Fibroblast of peridontal ligament (primary cell): ENCODE results near the gene CAST.
"Not testable (repeated sequence)": the region's sequence is repeated elsewhere in the genome, so short reads cannot be mapped to it uniquely, and the experiment has no call there.

Experiments
- DNase-seq: peaks from one replicate; pipeline ENCODE4 v3.0.0-alpha.2; 2010; ENCODE audit errors: extremely low read depth

CAST gene, protein sequence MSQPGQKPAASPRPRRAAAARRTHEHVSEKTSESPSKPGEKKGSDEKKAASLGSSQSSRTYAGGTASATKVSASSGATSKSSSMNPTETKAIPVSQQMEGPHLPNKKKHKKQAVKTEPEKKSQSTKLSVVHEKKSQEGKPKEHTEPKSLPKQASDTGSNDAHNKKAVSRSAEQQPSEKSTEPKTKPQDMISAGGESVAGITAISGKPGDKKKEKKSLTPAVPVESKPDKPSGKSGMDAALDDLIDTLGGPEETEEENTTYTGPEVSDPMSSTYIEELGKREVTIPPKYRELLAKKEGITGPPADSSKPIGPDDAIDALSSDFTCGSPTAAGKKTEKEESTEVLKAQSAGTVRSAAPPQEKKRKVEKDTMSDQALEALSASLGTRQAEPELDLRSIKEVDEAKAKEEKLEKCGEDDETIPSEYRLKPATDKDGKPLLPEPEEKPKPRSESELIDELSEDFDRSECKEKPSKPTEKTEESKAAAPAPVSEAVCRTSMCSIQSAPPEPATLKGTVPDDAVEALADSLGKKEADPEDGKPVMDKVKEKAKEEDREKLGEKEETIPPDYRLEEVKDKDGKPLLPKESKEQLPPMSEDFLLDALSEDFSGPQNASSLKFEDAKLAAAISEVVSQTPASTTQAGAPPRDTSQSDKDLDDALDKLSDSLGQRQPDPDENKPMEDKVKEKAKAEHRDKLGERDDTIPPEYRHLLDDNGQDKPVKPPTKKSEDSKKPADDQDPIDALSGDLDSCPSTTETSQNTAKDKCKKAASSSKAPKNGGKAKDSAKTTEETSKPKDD

DNA sequence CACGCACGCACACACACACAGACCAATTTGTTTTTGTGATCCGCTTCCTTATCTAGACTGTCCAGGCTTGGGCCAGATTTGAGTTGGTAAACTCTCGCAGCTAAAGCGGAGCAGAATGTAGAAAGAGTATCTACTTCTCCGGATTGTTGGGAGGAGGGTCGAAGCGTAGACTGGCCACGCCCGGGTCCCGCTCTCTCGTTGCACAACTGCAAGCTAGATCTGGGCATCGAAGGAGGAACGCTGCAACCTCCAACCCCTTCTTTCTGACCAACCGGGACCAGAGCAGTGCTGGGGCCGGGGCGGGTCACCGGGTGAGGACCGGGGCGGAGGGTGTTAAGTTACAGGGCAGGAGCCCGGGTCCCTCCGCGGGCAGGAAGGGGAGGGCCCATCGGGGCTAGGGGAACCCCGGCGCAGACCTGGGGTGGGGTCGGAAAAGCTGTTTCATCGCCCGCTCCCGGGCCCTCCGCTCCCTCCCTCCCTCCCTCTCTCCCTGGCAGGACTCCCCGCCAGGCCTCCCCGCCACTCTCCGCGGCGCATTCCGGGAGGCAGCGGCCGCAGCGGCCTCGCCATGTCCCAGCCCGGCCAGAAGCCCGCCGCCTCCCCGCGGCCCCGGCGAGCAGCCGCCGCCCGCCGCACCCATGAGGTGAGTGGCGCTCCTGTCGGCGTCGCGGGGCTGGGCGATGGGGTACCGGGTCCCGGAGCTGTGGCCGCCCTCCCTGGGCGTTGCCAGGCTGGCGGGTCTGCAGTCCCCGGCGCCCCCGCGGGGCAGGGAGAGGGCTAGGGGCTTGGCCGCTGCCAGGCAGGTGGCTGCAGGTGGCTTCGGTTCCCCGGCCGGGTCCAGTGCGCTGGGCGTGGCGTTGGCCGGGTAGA lies at the start of gene CAST:
Gene CAST, plus strand, starts transcription at position 522 of the 870 bp plus-strand sequence. Its CDS starts 47 bp downstream, at position 569.
- DNase-seq: peak; percentile 94

DNA sequence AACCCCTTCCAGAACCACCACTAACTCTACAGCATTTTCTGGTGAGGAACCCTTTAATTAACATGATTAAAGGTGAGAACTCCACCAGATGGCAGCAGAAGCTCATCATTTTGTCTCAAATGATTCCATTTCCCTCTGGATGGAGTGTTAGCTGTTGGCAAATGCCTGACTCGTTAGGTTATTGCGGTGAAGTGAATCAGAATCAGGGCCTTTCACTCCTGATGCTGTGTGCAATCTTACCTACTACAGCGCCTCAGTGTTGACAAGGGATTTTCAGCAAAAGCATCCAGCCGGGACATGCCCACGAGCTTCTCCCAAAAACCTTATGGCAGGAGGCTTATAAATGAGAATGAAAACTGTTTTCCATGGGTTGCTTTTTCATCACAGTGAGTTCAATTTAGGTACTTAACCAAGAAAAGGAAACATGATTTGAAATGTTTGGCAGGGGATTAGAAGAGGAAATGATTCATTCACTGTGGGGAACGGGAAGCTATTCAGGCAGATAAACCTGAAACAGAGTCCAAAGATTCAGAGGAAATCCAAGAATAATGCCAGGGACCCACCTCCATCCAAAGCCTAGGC lies 48.0 kb upstream of the CAST start:
- peak; percentile 96 for DNase-seq

DNA sequence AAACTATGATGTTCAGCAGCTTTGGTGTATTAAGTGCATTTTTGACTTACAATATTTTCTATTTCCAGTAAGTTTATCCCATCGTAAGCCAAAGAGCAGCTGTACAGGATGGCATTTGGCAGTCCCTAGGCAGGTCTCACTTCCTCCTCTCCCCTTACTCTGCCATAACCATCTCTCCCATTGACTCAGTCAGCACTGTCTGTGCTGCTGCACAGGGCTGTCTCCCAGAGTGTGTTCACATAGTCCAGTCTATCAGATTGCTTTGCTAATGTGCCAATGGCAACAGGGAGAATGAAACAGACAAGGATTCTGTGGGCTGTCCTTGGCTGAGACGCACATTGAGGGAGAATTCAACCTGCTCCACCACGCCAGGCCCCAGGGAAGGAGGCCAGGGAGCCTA lies 47.0 kb upstream of the CAST start:
- DNase-seq: no peak

DNA sequence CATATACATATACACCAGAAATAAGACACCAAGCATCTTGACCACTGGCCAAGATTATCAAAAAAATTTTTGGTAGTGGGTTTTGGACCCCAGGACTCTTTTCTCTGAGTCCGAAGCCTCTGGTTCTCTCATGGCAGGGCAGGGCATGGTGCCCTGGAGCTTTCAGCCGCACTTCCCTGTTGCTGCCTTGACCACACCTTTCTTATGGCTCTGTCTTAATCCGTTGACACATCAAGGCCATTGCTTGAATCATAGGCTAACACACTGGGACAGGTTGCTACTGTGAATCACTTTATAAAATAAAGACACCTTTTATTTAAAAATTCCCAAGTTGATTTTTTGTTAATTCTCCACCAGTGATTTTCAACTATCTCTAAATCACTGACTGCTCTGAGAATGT lies 45.4 kb upstream of the CAST start:
- no peak for DNase-seq

DNA sequence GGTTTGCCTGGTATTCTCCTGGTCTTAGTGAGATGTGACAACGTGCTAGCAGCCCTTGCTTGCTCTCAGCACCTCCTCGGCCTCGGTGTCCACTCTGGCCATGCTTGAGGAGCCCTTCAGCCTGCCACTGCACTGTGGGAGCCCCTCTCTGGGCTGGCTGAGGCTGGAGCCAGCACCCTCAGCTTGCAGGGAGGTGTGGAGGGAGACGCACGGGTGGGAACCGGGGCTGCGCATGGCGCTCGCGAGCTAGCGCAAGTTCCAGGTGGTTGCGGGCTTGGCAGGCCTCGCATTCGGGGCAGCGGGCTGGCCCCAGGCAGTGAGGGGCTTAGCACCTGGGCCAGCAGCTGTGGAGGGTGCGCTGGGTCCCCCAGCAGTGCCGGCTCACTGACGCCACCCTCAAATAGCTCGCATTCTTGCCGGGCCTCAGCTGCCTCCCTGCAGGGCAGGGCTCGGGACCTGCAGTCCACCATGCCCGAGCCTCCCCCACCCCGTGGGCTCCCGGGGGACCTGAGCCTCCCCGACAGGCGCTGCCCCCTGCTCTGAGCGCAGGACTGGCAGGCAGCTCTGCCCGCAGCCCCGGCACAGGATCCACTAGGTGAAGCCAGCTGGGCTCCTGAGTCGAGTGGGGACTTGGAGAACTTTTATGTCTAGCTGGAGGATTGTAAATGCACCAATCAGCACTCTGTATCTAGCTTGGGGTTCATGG lies 43.7 kb upstream of the CAST start:
- not testable (repeated sequence) for DNase-seq

DNA sequence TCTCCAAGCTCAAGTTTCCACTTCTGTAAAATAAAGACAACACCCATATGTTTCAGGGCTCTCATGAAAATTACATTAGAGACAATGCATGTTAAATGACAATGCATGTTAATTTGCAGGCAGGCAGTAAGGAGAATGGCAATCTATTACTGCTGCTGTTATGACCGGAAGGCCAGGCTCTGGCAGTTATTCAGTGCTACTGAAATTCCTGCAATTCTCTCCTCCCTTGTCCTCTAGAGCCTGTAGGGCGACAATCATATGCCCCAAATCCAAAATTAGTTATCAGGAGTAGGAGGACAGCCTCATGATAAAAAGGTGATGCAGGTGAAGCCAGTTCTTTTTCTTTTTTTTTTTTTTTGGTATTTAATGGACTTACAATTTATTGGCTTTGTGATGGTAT lies 42.2 kb upstream of the CAST start:
- DNase-seq: no peak

DNA sequence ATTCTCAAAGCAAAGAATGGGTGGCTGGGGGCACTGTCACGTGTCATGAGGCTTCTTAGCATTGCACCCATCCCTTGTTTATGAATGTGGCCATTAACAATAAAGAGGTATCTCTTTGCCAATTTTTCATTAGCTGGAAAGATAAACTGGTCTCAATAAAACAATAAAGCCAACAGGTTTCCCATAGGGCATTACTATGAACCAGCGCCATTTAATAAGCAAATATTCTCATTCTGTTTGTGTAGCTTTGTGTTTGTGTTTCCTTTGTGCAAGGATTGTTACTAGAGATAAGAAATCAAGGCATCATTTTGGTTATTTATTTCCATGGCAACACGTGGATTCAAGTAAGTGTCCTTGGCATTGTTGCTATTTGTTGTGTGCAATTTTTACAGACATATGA lies 37.6 kb upstream of the CAST start:
- DNase-seq: no peak

DNA sequence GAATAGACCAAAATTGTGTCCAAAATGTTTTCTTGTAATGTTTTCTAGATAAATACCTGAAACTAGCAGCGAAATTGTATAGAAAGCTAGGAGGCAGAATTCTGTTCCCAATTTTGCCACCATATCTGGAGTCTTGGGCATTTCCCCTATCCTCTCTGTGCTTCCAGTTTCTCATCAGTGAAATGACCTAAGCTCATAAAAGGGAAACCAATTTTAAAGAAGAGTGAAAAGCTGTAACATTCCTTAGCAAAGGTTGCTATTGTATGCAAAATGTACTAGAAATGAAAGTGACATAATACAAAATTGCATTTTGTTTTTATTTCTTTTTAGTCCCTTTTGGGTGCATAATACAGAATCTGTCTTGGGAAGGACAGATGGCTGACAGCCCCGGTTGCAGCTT lies 36.8 kb upstream of the CAST start:
- no peak for DNase-seq

DNA sequence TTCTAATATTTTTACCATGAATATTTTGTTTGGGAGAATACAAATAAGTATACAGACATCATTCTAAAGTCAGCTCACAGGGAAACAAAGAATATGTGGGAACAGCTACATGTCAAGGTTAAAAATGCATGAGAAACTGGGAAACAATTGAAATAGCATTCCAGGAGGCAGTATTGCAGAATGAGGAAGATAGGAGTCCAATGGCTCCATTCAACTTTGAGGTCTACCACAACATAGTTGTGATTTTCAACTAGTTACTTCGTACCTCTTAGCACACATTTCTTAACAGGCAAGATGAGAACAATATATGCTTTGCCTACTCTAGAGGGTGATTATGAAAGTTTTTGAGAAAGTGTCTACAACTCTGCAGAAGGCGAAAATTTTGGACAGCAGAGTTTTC lies 35.2 kb upstream of the CAST start:
- peak; percentile 92 for DNase-seq

DNA sequence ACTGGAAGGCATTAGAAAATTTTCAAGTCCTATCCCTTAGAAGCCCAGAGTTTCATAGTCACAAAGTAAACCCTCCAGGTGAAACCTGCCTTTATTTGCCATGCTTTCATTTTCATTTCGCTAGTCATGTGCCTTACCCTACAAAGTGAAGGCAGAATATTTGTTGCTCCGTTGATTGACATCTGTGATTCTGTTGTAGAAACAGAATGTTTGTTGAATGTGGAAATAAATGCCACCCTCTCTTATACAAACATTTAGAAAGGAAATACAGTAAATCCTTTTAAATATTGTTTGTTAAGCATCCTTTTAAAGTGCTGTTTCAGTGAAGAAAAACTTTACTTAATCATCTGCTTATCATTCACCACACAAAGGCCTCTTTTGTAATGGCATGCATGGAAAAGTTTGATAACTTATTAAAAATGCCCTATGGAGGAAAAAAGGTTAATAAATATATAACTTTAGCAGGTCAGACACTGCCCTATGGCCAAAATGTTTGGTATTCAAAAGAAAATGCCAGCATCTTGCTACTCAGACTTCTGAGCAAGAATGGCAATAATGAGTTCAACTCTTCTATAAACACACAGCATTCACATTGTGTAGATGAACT lies 34.3 kb upstream of the CAST start:
- no peak for DNase-seq

DNA sequence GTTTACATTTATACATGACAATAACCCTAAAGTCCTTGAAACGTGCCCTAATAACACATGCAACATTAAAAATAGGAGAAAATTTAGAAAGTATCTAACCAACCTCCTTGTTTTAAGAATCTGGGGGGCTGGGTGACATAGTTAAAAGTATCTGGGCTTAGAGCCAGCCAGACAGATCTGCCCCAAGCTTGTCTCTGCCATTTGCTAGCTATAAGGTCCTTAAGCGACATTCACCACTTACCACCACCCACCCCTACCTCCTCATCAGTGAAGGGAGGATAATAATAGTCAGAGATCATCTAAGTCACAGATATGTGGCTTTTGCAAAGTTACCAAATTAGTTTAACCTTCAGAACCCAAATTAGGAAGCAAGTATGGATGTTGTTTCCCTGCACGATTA lies 33.8 kb upstream of the CAST start:
- DNase-seq: no peak

DNA sequence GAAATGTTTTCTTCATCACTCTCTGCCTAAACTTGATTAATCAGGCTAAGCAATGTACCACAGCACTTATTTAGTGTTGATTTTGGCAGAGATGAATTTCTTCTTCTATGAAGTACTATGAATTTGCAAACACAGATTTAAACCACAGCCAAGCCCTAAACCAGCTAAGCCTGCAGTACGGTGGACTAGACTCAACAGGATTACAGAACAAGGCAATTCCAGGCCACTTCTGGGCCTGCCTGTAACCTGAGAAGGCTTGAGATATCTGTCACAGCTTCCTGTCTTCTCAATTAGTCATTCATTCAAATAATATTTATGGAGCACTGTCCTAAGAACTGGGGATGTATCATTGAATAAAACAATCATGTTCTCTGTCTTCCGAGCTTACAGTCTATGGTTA lies 32.4 kb upstream of the CAST start:
- peak; percentile 80 for DNase-seq

DNA sequence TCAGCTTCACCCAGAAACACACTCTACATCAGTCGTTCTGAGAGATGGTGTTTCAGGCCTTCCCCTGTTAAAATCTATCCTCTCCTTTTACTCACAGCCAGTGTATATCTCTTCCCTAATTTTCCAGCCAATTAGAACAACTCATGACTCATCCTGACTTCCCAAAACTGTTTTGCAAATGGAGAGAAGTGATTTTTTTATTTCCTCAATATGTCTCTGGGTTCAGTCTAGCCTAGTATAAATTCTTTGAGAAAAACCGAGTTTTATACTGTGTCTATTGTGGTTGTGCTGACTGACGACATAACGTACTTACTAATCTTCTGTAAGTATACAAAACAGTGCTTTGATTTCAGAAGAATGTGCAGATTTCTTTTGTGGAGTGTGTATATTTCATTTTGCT lies 28.4 kb upstream of the CAST start:
- DNase-seq: peak; percentile 81

DNA sequence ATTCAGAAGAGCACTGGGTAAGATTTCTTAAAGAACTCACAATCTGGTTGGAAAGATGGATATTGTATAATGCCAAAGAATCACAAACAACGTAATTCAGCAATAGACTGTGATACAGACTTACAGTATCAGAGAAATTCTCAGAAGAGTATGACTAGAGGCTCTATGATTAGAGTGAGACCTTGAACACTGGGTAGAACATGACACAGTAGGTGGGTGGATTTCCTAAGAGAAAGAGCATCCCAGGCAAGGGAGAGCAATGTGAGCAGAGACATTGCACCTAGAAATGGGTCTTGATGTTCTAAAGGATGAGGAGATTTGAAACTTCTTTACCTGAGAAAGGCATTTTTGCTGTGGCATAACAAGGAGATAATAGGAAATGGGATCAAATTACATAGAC lies 27.3 kb upstream of the CAST start:
- no peak for DNase-seq

DNA sequence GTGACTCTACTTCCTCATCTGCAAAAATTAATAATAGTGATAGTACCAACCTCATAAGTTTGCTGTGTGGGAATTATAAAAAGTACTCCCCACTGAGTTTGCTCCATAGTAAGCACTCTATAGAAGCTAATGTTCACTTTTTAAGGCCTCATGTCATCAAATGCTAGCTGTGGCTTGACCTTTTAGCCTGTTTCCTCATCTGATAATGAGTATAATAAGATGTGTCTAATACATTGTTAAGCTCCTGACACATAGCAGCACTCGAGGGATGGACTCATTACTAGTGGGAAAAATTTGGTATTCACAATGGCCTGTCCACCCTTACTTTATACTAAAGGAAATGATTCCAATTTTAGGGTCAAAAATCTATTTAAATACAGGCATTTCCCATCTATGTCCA lies 26.1 kb upstream of the CAST start:
- DNase-seq: no peak

DNA sequence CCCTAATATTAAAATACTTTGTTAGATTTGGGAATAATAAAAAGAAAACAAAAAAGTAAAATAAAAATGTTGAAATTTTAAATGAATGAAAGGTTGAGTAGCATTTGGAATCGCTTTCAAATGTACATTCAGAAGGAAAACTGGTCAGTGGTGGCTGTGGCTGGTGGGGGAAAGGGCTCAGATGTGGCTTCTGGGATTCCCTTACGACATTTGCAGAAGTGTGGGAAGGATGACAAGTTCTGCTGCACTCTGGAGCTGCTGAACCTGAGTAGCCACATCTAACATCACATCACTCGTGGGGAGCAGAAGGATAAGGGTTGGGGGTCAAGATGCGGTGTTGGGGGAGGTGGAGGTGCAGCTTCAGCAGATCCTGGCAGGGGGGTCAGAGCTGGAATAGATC lies 25.6 kb upstream of the CAST start:
- DNase-seq: no peak

DNA sequence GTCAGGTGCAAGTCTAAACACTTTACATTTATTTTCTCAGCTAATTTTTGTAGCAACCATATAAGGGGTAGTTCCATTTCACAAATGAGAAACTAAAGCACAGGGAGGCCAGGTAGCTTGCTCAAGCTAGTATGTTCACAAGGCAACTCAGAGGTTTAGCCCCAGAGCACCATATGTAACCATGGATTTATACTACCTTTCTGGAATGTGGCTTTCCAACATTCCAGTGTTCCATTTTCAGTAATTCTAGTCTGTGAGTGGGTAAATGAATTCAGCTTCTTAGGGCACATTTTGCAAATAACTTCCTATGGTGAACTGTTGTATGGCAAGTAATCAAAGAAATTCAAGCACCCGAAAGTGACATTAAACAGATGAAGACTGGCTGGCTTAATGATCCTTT lies 25.0 kb upstream of the CAST start:
- no peak for DNase-seq

DNA sequence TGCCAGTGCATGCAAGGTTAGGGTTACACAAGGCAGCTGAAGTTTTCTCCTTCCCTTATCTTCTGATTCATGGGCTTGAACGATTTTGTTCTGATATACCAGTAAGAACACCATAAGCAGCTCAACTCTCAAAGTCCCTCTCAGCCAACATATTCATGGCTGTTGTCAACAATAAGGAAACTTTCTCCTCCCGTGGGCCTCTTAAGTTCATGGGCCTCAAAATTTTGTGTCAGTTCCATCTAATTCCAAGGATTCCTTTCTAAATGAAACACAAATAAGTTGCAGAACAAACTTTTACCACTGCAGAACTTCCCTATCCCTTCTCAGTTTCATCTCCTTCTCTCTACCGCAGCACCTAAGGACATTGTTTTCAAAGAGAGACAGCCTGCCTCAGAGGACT lies 23.6 kb upstream of the CAST start:
- peak; percentile 43 for DNase-seq

DNA sequence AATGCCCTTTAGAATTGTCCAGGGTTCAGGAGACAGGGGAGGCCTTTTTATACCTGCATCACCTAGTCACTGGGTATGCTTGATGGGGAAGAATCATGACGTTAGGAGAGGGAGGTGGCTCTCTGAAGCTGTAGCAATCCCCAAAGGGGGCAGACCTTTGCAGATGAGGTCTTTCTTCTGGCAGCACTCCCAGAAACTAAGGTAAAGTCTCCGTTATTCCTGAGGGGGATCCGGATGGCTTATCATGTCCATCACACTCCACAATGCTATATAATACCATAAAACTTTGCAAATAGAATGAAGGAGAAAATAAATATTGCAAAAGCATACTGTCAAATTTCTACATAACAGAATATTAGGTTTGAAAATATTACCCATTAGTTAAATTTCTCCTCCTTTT lies 21.5 kb upstream of the CAST start:
- no peak for DNase-seq

DNA sequence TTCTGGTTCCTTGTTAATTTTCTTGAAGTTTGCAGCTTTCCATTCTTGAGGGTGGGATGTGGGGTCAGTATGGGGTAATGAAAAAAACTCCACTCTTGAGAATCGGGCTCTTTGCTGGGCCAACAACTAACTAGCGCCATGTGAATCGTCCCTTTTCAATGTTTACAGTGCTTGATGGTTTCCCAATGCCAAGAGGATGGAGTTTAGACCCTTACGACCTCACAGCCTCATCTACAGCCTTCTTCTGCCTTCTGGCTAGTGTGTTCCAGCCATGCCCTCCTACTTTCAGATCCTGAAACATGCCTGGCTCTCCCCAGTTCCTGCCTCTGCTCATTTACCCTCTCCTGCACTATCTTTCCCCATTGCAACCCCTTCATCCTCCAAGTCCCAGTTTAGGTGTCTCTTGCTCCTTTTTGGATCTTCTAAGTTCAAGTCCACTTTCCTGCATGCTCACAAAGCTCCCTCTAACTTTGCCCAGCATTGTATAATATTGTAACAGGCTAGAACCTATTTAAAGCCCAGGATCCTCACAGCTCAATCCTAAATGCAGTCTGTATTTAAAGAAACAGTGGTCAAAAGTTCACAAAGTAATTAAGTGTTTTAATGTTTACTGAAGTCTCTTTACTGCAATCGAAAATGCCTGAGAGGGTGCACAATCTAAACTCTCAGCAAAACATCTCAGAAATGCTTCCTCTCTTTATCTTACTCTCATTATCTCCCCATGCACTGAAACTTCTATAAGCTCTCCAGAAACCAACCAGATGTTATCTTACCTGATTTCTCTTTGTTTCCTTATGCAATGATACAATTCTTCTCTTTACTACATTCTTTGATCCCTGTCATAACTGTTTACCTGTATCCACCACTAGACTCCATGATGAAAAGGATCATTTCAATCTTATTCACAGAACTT lies 20.6 kb upstream of the CAST start:
- DNase-seq: peak; percentile 50
